Head of caudate nucleus (tissue), 42 donors: ENCODE results near the gene ITIH4.

Experiments
- DNase-seq, 42 donors: peaks; one replicate each; pipeline versions ENCODE4 v3.0.0 to v3.0.0-alpha.2; 2020 to 2021; ENCODE audit warnings: mixed read lengths in 7 of 42
- intact Hi-C: fragments of 100-400 bp; cut with DNase I; formaldehyde crosslinking; loops from one replicate; pipeline ENCODE4 v1.15.0; 2022

The ITIH4 gene

GRCh38 chr3:52836986-52837385 lies 6.5 kb upstream of the ITIH4 start:
- DNase-seq = no peak
- intact Hi-C loops = no loop called here

DNA sequence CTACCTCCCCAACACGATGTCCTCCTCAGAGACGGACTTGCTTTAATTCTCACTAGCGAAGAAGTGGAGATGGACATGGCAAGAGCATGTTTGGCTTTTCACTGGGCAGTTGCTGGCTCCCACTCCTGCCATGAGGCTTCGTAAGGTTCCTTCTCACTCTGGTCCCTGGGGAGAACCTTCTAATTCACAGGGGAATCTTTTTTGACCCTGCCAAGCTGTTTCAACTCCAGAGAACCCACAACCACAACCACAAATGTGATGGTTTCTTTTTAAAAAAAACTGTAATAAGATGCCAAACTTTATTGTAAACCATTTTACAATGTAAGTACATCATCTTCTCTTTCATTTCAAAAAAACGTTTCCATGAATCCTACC lies 6.0 kb upstream of the ITIH4 start:
- no peak for DNase-seq
- intact Hi-C loops = no loop called here

- DNase-seq = no peak
Measured at GRCh38 chr3:52835766-52836470, 5.4 kb upstream of the ITIH4 start.

GRCh38 chr3:52834871-52835501 lies 4.5 kb upstream of the ITIH4 start, which contains the start of gene MUSTN1:
MUSTN1 (minus strand) TSS chr3:52835019; CDS start chr3:52834948, 71 bp downstream.
- DNase-seq = no peak
- intact Hi-C loops = no loop called here

More at GRCh38 chr3:52835766-52836470, 5.4 kb upstream of the ITIH4 start:
- intact Hi-C loops = no loop called here

DNA sequence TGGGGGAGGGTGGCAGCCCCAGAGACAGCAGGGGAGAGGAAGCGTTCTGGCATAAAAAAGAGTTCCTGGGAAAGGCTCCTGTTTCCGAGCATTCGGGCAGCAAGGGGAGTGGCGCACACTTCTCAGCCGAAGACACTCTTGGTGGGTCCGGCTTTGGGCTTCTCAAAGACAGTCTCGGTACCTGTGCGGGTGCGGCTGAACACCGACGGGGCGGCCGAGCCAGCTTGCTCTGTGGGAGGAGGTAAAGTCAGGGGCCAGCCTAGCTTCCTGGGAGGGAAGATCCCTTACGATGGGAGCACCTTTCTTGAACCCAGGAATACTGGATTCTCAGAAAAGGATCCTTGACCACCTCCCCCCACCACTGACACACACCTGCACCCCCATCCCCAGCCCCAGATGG lies 2.7 kb upstream of the ITIH4 start:
- intact Hi-C loops = no loop called here
- no peak for DNase-seq

DNA sequence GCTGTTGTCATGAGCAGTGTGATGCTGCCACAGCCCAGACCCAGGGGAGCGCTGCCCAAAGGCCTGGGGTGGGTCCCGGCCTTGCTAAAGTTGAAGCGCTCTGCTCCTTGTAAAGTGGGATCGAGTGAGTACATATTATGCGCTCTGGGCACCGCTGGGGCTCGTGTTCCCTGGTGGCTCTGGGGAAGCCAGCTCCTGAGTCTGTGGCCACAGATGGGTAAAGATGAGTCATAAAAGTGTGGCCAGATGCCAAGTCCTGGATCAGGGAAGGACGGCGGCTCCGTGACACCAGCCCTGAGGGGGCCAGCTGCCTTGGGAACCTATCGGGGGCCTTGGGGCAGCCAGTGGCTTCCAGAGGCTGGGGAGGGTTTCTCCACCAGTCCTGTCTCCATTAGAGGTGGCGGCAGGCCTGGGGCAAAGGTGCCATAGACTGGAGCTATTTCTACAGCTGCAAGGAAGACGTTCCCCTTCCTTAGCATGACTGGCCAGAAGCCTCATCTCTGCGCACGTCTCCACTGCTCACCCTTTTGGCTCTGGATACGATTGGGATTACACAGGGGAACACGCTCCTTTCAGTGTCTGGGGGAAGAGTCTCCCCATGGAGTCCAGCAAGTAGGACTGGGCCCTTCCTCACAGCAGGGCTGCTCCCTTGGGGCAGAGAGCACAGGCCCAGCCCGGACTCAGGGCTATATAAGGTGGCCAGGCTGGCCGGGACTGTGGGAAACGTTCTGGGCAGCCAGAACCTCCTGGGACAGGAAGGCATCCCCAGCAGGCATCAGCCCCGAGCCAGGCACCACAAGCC lies 1.2 kb upstream of the ITIH4 start:
- peak in 11 of 42 donors; percentile 4 to 71 (median 20) for DNase-seq
- intact Hi-C loops = no loop called here

GRCh38 chr3:52829906-52830463 lies 487 bp downstream of the ITIH4 start:
- intact Hi-C loops = no loop called here
- DNase-seq = no peak

DNA sequence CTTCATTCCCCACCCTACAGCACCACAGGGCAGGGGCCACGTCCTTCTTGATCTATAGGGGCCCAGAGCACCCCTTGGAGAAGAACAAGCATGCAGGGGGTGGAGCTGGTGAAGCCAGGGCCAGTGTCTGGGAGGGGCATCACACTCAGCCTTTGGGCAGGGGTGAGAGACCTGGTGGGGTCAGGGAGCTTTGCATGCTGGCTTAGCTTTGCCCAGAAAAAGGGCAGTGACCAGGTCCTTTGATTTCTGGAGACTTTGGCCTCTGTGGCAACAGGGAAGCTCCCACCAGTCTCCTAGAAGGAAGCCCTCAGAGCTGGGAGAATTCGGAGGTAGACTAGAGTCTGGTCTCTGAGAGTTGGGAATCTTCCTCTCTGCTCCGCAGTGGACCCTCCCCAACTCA lies 990 bp downstream of the ITIH4 start:
- intact Hi-C loops = no loop called here

DNA sequence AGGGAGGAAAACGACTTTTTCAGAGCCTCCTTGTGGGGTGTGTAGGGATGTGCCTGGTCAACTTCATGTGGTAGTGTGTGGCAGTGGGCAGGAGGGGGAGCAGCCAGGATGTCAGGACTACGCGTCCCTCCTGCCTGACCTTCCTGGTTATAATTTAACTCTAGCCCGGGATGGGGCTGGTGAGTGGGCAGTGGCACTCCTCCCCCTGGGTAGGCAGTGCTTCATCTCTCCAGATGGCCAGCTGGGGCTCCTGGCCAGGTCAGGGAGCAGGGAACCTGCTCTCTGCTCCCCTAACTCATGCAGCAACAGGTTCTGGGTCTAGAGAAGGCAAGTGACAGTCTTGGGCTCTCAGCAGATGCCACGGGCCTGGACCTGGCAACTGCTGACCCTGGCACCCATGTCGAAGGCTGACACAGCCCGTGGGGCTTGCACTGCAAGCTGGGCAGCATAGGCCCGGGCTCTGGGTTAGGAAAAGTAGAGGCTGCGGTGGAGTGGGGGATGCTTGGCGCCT lies 2.6 kb downstream of the ITIH4 start:
- no peak for DNase-seq
- intact Hi-C loops = no loop called here

More for the DNA sequence above, 990 bp downstream of the ITIH4 start:
- no peak for DNase-seq

DNA sequence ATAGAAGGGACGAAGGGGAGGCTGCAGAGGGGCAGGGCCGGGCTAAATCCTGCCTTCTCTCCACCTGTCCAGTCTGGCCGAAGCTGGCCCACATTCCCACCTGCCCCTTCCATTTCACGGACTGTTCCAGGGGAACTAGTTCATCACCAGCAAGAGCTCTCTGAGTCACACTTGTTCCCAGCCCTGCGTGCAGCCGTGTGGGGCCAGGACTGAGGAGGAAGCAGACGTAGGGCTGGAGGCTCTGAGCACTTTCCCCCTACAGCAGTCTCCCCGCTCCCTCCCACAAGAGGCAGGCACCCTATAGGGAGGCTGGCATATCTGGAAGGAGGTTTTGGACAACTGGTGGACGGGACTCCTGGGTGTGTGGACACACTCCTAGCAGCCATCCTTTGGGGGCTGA lies 3.0 kb downstream of the ITIH4 start:
- intact Hi-C loops = no loop called here
- no peak for DNase-seq

DNA sequence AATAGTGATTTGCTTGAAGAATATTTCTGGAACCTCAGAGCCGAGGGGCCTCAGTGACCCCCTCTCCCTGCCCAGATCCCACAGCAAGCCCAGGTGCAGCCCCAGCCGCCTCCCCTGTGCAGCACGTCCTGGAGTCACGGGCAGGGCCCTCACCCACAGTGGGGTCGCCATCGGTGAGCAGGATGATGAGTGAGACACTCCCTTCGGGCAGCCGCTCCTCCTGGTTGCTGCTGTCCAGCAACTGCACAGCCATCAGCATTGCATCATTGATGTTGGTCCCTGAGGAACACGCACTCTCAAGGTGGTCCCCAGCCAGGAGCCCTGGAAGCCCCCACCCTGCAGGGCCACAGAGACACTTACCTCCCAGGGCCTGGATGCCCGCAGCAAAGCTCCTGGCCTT lies 6.4 kb downstream of the ITIH4 start:
- DNase-seq = no peak
- intact Hi-C loops = no loop called here

GRCh38 chr3:52822363-52822762 lies 8.1 kb downstream of the ITIH4 start:
- no peak for DNase-seq
- intact Hi-C loops = no loop called here

- DNase-seq = no peak
Measured at GRCh38 chr3:52820736-52821135, 9.7 kb downstream of the ITIH4 start.

DNA sequence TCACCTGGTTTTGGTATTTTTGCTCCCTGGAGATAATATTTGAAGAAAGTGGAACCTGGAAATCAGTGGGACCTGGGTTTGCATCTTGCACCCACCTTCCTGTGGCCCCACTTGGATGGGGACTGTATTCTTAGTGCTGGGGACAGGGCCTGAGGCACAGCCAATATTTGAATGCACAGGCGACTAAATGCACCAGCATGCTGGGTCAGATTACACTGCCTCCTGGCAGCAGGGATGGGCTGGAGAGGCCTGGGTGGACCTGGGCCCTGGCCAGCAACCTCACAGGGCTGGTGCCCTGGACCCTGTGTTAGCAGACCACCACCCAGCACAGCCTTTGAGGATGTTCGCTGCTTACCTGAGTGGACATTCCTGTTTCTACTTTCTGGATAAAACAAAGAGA lies 10.5 kb downstream of the ITIH4 start:
- intact Hi-C loops = no loop called here
- no peak for DNase-seq

More at GRCh38 chr3:52820736-52821135, 9.7 kb downstream of the ITIH4 start:
- intact Hi-C loops = no loop called here

GRCh38 chr3:52817860-52818259 lies 12.6 kb downstream of the ITIH4 start:
- intact Hi-C loops = no loop called here
- DNase-seq = no peak

GRCh38 chr3:52817221-52817620 lies 13.3 kb downstream of the ITIH4 start:
- no peak for DNase-seq
- intact Hi-C loops = no loop called here

GRCh38 chr3:52816654-52817053 lies 13.8 kb downstream of the ITIH4 start:
- DNase-seq = no peak
- intact Hi-C loops = no loop called here

GRCh38 chr3:52816199-52816598 lies 14.3 kb downstream of the ITIH4 start:
- DNase-seq = no peak
- intact Hi-C loops = no loop called here

- intact Hi-C loops = no loop called here
- no peak for DNase-seq
Measured at GRCh38 chr3:52813810-52814209, 16.7 kb downstream of the ITIH4 start.
